Measurements from ENCODE around the gene SCYGR4. TPM values are rescaled to one million over a fixed set of nuclear protein-coding genes. Genes with fewer than 3 reads are reported as not detected.
A peak's percentile ranks its signal among the peaks of the same experiment; 100 is the strongest.

Gene SCYGR4
- polyA plus RNA-seq, 10 donors, result 0.07 TPM; not detected in 9

DNA sequence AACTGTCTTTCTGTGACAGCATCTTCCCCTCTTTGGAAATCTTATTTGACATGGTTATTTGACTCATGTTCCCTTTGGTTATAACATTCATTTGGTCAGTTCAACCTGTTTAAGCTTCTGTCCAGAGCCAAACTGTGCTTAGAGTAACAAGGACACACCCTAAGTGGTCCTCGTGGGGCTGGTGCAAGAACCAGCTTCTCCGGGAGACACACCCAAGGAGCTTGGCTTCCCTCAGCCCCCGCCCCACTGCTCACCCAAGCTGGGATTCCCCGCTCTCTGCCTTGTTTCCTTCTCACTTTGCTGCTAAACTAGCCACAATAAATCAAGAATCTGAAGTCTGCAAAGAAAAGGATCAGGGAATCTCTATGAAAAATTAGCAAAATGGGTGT is 4.0 kb upstream of the SCYGR4 start:
- DNase-seq, result no peak

DNA sequence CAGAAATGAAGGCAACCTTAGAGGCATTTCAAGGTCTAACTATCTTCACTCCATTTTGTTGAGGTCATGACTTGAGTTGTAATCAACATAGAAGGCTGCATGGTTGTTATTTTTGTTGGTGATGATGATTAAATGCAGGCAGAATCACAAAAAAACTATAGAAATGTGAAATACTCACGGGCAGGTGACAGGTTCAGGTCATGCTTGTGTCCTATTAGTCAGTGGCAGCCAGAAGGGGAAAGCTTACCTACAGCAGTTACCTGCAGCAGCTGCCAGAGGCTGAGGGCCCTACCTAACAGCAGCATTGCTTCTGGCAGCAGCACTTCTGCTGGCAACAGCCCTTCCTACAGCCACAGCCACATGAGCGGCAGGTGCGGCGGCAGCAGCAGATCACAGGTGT is 3.1 kb upstream of the SCYGR4 start:
- no peak for DNase-seq

DNA sequence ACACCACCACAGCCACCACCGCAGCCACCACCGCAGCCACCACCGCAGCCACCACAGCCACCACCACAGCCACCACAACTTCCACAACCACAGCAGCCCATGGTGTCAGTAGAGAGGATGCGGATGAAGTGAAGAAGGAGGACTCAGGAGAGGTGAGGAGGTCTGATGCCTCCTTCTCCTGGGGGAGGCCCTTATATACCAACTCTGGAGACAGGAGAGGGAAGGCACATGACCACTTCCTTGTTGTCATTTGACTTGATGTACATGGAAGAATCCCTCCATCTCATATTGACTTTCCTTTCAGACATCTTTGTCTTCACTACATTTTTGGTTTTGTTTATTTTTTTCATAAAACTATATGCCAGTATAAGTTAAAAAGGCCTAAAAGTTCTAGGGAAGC is 2.6 kb upstream of the SCYGR4 start, which contains the start of gene SCYGR3:
Gene SCYGR3, minus strand, starts transcription at position 101 of the 400 bp plus-strand sequence. Its CDS starts 0 bp downstream, at position 101.
- no peak for DNase-seq

DNA sequence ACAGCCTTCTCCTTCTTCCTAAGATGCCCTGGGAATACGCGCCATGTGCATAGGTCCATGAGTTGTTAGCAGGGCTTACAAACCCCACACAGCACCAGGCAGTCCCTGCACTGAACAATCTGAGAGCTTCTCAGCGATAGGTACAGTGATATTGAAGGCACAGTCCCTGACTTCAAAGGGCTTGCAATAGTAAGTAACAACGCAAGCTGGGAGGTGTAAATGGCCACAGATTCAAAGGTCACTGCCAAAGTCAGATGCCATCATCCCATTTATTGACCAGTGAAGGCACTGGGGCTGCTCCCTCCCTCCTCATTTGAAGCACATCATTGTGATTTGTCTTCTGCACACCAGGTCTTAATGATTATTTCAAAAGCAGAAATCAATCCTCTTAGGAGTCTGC is 2.1 kb upstream of the SCYGR4 start:
- no peak for DNase-seq

DNA sequence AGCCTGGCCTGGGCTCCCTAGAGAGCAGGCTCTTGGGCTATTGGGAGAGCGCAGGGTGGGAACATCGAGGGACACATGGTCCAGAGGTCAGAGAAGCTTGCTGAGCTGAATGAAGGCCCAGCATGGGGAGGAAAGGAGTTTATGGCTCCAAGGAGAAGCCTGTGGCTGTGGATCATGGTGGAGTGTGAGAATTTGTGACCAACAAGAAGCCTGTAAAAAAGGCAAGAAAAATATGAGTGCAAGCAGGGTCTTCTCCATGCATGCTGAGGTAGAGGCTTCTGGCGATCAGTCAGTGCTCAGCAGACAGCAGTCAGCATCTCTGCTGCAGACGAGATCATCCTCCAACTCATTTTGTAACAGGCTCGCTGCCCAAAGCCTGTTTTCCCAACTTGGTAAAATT is 1.4 kb upstream of the SCYGR4 start:
- DNase-seq, result no peak

DNA sequence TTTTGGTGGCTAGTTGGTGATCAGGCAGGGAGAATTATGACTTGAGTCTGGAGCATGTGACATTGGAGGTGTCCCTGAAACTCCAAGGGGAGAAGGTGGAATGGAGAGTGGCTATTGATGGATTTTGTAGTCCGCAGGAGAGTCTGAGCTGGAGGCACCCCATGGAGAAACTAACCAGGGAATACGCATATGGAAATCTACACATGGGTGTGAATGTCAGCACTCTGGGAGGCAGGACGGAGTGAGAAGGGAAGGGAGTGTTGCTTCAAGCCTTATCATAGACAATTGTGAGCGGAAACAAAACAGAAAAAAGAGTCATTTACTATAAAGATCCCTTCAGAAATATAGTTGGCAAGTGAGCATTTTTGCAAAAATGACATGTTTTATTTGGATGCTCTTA is 667 bp upstream of the SCYGR4 start:
- no peak for DNase-seq

DNA sequence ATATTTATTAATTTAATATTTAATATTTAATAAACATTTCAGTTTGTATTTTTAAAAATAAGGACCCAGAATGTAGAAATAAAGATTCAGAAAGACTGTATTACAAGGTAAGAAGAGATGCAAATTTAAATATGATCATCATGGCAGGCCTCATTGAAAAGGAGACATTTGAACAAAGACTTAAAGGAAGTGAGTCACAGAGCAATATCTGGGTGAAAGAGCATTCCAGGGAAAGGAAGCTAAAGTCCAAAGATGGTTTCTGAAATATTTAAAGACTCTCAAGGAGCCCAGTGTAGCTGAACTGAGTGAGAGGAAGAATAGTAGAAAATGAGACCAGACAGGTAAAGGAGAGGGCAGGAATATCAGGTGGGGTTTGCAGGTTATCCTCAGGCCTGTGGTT is 5.9 kb downstream of the SCYGR4 start:
- peak in 1 of 3 donors; percentile 23 for DNase-seq

DNA sequence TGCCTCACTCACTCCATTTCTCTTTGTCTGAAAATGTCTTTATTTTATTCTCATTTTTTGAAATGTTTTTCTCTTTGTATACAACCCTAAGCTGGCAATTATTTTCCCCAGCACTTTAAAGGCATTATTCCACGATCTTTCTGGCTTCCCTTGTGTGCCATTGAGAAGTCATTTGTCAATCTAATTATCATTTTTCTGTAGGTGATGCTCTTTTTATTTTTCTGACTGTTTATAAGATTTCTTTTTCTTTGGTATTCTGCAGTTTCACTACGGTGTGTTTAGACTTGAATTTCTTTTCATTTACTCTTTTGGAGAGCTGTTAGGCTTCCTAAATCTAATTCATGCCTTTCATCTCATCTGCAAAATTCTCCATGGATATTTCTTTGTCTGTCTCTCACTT is 8.1 kb downstream of the SCYGR4 start:
- no peak for DNase-seq

DNA sequence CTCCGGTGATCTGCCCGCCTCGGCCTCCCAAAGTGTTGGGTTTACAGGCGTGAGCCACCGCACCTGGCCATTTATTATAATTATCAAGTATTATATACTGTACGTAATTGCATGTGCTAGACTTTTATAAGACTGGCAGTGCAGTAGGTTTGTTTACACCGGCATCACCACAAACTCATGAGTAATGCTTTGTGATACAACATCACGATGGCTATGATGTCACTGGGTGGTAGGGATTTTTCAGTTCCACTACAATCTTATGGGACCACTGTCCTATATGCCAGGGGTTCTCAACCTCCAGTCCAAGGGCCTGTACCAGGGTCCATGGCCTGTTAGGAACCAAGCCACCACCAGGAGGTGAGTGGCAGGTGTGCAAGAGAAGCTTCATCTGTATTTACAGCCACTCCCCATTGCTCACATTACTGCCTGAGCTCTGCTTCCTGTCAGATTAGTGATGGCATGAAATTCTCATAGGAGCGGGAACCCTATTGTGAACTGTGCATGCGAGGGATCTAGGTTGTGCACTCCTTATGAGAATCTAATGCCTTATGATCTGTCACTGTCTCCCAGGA is 9.4 kb downstream of the SCYGR4 start:
- DNase-seq, result no peak

DNA sequence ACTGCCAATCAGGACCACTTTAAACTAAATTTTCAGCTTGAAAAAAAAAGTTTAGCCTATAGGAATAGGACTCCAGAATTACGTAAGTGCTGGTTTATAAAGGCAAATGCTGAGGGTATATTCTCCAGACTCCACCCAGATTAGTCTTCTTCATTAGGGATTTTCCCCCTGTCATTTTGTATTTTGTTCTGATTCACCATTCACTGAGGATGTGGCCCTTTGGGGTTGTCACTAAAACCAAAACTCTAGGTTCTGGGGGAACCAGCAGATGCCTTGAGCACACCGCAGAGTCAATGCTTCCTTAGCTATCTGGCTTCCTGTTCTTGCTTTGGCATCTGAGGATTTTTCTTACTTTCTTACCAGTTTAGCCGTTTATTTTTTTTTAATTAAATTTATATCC is 10.5 kb downstream of the SCYGR4 start:
- DNase-seq, result no peak

DNA sequence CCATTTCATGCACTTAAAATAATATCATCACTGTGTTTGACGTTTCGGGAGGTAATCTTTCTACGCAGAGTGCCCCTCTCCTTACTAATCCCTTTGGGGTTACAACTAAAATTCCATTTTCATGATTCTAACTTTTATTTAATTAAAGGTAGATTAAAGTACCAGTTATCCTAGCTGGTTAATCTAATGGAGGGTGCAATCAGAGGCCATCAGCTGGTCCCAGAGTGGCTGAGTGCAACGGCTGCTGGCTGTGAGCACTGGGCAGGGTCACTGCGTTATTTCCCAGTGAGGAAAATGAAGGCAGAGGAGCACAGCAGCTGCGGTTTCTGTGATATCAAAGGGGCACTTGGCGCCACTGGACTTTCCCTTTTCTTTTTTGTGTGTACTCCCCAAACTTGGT is 12.1 kb downstream of the SCYGR4 start:
- no peak for DNase-seq

DNA sequence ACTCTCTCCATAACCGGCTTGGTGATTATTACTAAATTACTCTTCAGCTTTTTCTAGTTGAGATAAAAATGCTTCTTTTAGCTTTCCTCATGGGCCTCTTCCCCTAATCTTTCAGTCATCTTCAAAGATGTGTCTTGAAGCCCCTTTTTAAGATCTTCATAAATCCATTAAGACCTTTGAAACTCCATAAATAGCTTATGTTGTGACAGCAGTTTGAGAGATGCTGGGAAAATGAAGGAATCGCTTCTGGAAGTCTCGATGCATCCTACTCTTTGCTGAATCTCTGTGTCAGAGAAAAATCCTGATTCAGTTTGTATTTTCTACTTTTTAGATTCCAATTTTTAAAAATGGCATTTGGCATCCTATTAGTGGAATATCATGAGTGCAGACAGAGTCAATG is 13.0 kb downstream of the SCYGR4 start:
- DNase-seq, result no peak

DNA sequence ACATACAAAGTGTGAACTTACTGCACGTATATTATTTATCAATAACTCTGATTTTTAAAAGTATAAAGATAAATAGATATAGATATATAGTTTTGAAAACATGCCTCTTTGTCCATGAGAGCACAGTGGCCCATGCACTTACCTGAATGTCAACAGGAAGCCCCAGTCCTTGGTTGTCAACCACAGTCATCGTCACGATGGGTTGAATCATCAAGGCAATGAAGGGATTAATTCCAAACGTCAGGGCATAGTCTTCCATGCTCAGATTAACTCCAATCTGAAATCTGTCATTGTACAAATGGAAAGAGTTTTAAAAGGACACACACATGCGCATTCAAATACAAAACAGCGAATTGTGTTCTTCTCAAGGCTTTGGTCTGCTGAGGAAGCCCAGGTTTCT is 15.5 kb downstream of the SCYGR4 start:
- DNase-seq, result no peak

DNA sequence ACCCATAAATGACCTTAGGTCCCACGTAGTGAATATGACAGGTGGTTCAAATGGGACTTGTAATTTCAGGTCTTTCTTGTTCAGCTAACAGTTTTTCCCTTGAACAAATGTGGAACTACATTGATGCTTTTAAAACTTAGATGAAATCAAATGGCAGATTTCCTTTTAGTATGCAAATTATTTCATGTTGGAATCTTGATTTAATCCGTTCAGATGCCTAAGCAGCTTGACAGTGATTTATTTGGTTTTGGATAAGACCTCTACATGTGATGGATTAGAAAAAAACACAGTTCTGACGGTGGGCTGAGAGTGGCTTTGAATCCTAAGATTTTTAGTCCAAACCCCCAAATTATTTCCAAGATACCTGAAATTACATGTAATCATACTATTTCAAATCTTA is 16.9 kb downstream of the SCYGR4 start:
- no peak for DNase-seq

DNA sequence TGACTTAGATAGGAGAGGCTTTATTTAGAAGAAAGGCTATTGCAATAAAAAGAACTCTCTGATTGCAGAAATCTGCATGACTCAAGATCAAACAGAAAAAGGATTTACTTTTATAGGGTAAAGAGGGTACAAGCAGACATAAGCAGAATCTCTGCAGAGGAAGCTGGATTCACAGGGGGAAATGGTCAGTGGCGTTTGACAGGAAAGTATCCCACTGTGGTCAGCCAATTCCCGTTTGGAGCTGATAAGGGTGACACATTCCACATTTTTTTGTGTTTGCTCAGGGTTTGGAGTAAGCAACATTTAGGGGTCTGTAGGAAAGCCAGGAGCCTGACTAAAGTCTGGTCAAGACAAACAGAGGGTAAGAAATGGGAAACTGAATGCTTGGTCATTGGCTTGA is 25.4 kb downstream of the SCYGR4 start:
- DNase-seq, result no peak

DNA sequence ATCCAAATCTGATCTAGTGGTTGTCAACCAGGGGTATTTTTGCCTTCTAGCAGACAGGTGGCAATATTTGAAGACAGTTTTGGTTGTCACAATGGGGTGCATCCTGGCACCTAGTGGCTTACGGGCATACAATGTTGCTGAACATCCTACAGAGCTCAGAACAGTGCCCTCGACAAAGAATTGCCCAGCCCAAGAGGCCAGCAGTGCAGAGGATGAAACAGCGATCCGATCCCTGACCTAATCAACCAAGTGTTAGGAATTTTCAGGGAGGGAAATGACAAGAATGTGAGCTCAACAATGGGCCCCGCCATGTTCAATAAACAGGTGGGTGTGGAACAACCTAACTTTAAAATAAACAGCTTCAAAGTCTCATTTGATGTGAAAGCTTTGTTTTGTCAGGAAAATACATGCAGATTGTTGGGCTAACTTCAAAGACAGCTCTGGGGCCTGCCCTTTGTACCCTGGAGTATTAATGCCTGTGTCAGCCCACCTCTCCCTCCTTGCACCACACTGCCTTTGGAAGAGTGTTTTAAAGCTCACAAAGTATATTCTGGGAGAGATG is 26.8 kb downstream of the SCYGR4 start:
- DNase-seq, result no peak

DNA sequence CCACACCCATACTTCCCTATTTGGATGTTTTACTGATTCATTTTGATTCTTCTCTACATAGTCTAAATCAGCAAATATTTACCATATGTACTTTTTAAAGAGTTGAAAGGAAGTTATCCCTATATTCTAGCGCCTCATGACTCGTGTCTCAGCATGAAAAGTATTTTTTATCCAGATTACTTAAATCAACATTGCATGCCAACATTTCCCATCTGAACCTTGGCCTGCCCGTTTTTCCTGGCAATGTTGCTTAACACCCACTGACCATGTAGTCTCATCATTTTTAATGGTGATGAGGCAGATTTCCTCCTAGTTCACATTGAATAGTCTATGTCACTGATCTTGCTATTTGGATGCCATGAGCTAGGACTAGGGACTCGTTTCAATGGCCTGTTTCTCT is 36.1 kb downstream of the SCYGR4 start:
- DNase-seq, result no peak

DNA sequence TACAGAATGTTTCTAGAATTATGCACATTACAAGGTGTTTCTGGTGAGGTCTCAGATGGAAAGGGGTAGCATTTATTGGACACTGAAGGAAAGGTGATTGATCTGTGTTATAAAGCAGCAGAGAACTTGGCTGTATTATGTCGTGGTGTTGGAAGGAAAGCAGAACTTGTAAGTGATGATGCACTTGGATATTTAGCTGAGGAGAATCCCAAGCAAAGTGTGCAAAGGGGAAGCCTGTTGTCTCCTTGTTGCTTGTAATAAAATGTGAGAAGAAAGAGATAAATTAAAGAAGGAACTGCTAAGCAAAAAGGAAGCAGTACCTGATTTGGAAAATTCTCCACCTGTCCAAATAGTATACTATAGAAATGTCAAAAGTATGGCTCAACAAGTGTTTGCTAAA is 37.1 kb downstream of the SCYGR4 start:
- DNase-seq, result no peak

DNA sequence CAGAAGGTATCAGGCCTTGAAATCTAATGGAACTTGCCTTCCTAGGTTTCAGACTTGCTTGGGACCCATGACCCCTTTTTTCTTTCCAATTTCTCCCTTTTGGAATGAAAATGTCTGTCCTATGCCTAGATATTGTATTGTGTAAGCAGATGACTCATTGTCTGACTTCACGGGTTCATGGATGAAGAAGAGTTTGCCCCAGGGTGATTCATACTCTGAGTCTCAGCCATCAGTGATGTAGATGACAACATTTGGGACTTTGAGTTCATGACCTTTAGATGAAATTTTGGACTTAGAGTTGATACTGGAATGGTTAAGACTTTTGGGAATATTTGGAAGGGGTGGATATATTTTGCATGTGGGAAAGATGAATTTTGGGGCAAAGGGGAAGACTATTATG is 38.2 kb downstream of the SCYGR4 start:
- peak in 2 of 3 donors; percentile 7 to 56 for DNase-seq

DNA sequence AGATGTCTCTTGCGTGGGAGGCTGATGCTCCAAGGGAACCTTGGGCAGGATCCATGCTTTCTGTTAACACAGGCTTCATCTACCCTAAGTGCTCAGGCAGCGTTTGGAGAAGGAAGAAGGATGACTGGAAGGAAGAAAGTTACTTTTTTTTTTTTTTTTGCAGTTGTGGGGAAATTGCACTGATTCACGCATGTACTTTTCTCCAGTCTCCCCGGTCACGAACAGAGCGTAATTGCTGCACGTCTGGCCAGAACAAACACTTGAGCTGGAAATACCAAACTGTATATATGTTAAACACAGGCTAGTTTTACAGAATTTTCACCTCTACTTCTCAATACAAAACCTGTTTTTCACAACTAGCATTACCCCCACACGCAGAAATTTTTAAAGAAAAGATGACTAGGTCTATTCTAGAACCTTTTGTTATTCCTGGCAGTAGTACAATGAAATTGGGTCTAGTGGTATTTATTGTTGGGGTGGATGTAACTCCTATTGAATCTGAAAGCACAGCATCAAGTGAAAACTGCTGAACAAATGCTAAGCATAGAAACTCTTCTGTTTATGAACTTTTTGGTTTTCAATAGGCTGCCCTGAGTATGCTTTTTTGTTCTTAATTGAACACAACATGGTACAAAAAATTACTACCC is 40.0 kb downstream of the SCYGR4 start:
- no peak for DNase-seq

DNA sequence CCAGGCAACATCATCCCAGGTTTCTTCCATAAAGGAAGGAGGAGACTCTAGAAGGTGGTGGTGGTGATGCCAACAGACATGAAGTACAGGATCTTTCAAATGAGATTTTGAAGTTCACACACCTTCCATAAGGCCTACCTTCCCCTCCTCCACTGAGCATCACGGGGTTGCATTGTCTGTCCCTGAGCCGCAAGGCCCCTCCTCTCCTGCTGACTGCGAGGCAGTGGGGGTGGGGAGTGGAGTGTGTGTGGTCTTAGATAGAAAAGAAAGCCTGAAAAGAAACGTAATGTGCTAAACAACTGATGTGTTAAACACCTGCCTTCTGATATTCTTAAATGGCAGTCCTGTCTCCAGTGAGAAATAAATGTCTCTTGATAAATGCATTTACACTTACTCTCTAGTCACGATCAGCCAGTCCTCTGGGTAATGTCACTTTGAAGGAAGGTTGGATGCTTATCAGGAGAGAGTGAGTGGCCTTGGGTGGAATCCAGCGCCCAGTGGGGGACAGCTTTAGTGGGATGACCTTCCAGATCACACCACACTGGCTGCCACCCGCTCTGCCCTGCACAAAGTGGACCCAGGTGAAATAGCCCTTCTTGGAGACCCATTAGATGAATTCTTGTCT is 43.8 kb downstream of the SCYGR4 start:
- DNase-seq, result no peak

DNA sequence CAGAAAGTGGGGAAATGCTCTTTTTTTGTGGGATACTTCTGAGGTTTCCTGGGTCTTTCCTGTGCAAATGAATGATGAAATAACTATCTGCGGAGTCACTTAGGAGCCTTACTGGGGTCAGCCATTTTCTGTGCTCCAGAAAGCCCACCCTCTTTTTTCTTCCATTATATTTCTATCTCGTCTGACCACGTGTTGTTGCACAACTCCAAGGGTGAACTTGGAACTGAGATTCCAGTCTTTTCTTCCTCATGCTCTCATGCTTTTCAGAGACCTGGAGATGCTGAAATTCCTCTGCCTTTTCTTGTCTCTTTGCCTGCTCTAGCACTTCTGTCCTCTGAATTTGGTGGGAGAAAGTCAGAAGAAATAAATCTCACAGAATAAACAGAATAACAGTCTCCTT is 44.5 kb downstream of the SCYGR4 start:
- no peak for DNase-seq

DNA sequence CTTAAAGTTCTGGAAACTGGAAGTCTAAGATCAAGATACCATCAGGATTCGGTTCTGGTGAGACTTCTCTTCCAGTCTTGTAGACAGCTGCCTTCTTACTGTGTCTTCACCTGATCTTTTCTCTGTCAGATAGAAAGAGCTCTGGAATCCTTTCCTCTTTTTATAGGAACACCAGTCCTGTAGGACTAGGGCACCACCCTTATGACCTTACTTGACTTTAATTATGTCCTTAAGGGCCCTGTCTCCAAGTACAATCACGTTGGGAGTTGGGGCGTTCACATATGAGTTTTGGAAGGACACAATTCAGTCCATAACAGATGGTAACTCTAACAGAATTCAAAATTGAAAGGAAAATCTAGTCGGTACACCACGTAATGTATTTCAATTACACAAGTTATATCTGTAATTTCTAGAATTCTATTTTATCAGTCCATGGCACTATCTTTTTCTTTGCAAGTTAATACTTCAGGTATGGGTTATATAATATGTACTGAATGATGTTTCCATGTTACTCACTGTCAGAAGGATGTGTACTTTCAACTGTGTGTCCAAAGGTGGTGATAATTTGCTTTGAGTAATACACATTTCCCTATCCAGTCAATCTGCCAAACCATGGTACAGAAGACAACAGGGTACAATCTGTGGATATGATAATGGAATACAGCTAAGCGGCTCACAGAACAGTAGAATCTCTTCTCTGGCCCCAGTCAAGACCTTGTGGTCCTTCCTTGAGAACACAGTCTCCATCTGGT is 48.1 kb downstream of the SCYGR4 start:
- no peak for DNase-seq
